Stimulated activated CD8-positive, alpha-beta memory T cell treated with anti-CD3 and anti-CD28 coated beads, Interleukin-4, amount 100 ng/mL, for 4 hours (primary cell): ENCODE results near the gene CYP26B1.

Experiments
- DNase-seq, 2 donors: peaks; one replicate each; pipeline ENCODE4 v3.0.0-alpha.2; 2020; ENCODE audit warnings: low read depth in 2 of 2, low spot score in 1 of 2

CYP26B1 gene

DNA sequence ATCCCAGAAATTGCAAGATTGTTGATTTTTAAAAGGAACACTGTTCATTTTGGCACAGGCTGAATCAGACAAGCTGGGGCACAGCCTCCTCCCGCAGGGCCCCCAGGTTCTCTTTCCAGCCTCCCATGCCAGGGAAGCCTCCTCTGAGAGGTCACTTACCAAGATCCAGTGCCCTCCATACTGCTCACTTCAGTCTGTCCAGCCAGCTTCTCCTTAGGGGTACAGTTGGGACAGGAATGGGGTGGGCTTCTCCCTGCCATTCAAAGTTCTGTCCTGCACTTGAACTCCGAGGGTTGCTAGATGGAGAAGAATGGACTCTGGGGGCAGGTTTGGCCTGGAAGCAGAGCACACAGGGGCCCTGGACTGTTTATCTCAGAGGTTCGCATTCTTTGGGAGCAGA, 7.5 kb upstream of the CYP26B1 start:
- DNase-seq = no peak

DNA sequence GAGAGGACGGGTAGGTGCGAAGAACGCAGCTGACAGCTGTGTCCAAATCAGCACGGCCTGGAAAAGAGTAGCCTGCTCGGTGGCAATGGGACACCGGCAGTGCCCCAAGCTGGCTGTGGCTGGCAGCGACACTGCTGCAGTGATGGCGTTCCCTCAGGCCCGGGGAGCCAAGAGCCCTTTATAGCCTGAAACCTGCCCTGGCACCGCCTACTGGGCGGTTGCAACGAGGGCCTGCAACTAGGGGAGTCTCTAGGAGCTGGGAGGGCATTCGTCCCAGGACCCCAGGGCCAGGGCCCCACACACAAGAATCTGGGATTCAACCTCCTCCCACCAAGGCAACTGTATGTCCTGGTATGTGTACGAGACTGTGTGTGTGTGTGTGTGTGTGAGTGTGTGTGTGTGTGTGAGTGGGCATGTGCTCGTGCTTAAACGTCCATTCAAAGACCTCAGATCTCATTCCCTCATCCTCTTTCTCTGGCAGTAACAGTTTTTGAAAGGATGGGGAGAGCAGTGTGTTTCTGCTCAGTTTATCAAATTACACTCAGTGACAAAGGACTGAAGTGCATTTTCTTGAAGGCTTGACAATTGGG, 6.8 kb upstream of the CYP26B1 start:
- DNase-seq = no peak

DNA sequence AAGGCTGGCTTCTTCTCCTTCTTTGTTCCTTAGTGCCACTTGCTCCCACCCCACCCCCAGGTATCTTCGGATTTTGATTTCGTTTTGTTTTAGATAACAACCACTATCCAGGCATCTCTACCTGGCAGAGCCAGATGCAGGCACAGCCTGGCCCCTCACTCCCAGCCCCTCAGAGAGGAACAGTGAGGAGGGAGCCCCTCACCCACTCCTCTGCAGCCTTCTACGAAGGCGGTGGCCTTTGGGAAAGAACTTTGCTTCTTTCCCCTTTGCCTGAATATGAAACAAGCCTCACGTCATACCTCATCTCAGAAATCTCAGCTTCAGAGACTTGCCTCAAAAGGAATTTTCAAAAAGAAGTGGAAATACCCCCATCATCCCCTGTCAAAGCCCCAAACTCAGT, 6.3 kb upstream of the CYP26B1 start:
- DNase-seq = no peak

DNA sequence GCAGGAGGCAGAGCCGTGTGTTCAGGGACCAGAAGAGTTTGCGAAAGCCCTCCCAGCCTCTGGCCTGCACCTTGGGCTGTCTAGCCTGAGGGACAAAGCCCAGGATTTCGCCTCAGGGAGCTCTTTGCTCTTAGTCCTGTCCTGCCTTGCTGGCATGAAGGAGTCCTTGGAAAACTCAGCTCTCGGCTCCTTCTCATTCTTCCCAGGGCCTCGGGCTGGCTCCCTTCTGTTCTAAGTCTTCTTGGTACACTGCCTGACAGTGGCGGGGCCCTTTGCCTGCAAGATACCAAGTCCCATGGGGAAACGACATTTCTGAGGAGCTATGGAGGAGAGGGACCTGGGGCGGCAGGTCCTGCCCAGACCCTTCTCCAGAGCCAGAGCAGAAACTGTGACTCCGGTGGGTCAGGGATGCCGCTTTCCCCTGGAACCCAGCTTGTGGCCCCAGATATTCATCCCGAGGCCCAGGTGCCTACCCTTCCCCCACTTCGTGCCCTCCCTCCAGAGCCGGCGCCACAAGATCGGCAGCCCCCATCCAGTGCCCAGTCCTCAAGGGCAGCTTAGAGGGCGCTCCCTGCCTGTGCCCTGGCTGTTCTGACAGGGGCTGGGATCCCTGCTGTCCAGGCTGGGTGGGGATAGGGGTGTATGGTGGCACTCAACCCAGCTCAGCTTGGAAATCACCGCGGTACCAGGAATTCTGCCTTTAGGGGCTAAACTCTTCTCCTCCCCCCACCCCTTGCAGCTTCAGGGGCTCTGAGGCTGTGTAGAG, 5.5 kb upstream of the CYP26B1 start:
- no peak for DNase-seq

DNA sequence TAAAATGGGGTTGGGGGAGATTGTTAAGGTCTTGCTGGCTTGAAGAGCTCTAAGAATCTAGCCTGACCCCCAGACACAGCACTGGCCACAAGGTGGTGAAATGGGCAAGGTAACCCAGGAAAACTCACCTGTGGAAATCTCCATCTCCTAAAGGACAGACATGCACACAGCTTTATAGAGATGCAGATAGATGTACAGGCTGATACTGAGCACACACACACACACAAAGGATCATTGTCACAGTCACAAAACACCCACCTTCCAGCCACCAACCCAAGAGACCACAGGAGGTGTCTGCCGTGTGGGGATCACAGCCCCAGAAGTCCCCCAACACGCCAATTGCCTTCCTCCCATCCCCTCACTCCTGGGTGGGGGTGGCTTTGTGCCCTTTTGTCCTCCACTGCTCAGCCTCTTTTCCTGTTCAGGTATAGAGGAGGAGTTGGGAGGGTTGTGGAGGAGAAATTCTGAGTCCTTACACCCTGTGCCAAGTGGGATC, 3.2 kb upstream of the CYP26B1 start:
- DNase-seq = no peak

DNA sequence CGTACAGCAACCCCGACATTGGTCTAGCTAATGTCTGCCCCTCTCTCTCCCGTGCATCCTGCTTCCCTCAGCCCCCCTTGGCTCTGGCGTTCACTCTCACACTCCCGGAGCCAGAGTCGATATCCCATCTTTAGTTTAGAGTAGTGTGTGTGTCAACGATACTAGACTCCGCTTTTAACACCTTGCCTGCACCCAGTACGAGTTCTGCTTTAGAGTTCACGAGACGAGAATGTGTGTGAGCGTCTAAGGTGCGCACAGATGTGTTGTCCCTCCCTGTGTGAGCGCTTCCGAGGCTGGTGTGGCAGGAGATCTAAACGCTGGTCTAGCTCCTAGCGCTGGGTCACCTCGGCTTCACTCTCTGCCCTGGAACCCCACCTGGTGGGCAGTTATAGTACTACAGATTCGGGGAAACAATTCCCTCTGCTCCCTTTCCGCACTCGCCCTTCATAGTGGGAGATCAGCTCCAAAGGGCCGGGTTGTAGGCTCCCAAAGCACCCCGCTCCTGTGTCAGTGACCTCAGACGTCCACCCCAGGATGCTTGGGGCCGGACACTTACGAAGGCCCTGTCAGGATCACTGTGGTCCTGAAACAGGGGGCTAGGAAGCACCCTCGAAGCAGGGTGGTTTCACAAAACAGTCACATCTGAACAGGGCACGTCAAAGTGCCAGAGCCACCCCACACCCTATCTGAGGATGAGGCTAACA, 2.6 kb upstream of the CYP26B1 start:
- DNase-seq = peak in 1 of 2 donors; percentile 37

DNA sequence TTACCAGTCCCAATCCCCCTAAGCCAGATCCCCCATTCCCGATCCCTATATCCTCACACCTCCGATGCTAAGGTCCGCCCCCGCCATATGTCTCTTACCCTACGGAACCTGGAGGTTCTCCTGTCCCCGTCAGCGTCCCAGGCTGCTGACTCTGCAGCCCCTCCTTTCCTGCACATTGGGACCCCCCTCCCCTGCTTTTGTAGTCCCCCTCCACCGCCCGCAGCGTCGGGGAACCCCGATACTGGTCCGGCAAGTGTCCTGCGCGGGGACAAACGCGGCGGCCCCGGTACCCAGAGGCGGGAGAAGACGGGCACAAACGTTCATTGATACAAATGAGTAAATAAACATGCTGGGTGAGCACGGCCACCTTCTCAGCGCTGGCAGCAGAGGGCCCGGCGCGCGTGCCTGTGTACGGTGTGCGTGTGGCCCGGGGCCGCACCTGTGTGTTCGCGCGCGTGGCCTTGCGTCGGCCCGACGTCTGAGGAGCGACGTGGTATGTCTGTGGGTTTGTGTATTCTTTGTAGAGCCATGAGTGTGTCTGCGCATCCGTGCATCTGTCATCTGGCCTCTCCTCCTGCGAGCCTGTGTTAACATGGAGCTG, 2.0 kb upstream of the CYP26B1 start:
- DNase-seq = no peak

DNA sequence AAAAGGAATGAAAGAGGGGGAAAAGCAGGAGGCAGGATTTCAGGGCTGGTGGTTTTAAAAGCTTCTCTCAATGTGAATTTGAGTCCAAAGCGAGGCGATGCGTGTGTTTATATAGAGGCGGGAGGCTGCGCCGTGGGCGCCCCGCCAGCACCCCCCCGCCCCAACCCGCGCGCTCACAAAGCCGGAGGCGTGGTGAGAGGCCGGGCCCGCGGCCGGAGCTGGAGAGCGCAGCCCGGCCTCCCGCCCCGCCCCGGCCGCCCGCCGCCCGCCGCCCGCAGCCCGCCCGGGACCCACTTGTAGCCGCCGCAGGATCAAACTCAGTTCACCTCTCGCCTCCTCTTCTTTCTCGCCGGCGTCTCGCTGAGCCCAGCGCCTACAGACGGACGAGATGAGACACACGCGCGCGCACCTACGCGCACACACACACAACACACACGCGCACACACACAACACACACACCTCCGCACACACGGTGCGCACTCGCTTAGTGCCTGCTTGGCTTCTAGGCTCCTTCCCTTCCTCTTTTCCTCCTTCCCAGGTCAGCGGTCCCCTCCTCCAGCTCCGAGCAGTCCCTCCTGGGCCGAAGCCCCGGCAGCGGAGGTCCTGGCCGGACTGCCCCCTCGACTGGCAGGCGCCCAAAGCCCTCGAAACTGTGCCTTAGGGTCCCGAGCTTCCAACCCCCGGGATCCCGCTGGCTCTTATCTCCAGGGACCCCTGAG, 1.3 kb upstream of the CYP26B1 start:
- no peak for DNase-seq

DNA sequence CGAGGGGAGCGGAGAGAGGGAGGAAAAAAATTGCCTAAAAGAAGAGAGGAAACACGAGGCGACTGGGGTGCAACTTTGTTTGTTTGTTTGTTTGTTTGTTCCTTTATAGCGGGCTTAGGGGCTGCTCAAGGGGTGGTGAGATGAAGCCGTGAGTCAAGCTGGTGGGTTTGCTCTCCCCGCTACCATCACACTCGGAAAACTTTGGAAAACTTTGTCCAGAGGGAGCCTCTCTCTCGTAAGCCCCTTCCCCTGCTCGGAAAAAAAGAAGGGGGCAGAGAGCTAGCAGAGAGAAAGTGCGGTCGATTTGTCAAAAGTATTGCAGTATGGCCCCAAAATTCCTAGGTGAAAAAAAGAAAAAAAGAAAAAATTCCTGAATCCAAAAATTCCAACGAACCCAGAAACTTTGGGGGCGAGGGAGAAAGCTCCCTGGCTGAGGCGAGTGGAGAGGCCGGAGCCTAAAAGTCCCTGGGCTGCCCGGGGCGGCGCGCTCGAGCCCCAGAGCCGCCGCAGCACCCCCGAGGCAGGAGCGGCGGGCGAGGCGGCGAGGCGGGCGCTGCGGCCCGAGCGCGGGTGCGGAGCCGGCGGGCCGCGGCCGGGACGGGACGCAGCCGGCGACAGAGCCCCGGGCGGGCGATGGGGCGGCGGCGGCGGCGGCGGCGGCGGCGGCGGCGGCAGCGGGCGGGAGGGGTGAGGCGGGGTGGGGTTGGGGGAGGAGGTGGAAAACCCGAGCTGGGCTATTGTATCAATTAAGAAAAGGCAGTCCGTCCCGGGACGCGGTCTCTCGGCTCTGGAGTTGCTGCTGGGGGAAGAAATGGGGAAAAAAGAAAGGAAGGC, 558 bp upstream of the CYP26B1 start:
- no peak for DNase-seq

DNA sequence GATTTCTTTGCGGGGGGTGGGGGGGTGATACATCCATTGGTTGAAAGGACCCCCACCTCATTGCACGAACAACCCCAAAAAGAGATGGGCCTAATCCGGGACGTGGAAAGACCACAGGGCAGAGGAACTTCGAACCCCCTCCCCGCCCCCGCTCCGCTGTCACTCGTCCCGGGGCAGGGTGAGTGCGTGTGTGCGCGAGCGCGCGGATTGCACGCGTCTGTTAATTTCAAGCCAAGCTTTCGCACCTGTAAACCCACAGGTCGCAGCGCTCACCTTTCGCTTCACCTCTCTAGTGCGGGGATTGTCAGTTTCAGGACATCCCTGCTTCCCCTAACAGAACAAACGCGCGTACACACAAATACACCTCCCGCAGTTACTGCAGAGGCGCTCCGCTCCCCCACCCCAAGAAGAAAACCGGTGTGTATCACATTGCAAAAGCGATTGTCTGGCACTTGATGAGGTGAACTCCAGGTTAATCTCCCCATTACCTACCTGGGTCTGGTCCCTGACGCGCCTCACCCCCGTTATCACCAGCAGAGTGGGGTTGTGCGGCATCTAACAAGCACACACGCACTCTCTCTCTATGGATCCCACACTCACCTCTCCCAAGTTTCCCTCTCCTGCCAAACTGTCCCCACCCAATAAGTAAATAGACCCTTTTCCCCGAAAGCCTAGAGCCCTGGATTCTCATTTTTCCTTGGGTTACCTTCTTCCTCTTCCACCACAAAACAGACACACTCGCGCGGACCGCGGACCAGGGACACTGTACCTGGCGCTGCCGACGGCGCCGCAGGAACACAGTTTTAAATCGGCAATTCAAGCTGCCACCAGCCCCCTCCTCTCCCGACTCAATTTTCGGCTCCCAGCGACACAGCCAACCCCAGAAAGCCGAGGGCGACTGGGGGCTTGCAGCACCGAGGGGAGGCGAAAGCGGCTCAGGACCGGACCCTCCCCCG, 1.0 kb downstream of the CYP26B1 start:
- no peak for DNase-seq

DNA sequence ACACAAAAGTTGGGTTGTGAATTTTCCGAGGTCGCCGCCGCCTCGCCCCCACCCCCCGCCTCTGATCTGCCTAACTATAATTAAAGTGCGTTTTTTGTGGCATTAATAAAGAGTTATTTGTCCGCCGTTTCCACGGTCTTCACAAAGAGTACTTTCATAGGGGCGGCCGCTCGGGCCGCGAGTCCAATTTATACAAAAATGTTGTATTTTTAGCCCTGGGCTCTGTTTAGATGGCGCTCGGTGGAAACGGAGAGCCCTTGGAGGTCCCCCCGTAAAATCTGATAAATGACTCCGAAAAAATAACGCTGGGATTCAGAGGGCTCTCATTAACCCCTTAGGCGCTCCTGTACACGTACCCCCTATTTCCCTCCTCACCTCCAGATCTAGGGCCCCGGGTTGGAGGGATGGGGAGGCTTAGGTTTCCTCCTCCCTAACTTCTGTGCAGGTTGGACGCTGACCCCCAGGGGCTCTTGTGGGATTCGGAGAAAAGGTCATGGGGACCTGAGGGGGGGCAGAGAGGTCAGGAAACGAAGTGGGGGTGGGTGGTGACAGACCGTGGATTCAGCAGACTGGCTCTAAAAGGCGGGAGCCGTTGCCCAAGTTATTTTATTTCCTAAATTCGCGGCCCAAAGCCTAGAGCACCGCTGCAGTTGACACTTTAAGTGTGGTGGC, 1.9 kb downstream of the CYP26B1 start:
- no peak for DNase-seq

DNA sequence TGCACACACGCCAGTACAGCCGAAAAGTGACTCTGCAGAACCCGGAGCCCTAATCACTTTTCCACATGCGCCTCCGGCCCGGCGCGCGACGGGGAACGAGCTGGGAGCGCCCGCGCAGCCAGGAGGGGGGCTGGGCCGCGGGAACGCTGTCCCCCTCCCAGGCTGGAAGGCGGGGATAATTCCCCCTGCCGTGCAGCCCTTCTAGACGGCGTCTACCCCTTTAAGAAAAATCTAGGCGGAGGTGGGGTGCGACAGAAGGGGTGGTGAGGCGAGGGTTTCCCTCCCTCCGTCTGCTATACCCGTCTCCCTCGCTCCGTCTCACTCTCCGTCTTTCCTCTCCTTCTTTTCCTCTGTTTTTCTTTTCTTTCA, 2.4 kb downstream of the CYP26B1 start:
- DNase-seq = no peak

DNA sequence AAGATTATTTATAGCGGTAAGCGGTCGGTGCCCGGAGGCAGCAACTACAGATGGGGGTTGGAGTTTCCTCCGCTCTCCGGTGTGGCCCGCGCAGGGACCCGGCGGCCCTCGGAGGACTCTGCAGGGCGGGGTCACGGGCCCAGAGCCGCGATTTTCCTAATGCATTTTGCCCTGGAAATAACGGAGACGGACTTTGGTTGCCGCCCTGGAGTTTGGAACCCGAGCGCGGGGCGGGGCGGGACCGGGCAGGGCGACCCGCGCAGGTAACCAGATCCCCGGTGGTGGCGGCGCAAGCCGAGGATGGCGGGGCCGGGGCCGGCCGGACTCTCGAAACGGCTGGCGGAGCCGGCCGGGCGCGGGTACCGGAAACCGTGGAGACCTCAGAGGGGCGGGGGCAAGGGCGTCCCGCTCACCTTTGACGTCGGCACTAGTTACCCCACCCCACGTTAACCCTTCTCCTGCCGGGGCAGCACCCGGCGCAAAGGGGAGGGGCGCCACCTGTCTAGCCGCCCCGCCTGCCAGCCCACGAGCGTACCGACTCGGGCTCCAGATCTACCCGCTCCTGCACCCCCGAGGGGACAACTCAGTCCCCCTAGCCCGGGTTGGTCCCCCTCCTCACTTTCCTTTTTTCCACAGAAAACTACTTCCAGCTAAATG, 2.9 kb downstream of the CYP26B1 start:
- no peak for DNase-seq

DNA sequence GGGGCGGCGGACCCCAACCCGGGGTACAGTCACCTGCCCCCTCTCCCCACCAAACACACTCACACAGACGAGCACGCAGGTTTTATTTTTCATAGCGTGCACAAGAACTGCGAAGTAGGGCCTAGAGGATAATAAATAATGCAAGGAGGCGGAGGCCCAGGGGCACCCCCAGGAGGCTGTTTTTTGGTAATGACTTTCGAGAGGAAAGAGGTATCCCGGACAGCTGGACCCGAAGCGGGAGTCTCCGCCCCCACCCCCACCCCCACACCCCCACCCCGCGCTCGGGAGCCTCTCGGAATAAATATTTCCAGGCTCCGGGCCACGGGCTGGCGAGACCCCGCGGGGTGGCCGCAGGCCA, 3.4 kb downstream of the CYP26B1 start:
- no peak for DNase-seq

DNA sequence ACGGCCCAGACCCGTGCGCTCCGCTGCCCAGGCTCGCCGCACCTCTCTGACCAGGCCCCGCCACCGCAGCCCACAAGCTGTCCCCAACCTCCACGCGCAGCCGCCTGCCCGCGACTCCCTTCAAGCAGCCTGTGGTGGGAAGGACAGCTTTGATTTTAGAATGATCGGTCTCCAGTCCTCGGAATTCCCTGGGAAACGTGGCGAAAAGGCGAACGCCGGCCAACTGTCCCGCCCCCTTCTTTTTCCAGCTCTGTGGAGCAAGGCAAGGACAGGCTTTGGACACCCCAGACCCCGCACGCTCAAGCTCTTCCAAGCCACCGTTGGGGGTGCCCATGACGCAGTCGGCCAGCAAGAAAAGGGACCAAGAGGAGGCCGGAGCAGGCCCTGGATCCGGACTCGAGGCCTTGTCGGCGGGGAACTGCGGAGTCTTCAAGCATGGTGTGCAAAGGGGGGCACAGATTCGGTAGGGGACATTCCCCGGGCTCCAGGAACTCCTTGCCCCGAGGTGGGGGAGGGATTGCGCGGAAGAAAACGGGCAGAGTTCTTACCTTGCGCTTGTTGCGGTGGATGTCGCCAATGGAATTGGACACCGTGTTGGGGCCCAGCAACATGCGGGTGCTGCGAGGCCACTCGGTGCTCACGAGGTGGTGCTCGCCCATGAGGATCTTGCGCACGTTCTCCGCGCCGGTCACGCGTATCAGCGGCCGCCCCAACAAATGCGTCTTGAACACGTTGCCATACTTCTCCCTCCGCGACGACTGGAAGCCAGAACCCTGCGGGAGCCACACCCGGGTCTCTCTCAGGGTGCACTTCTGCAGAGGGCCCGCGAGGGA, 4.0 kb downstream of the CYP26B1 start:
- no peak for DNase-seq

DNA sequence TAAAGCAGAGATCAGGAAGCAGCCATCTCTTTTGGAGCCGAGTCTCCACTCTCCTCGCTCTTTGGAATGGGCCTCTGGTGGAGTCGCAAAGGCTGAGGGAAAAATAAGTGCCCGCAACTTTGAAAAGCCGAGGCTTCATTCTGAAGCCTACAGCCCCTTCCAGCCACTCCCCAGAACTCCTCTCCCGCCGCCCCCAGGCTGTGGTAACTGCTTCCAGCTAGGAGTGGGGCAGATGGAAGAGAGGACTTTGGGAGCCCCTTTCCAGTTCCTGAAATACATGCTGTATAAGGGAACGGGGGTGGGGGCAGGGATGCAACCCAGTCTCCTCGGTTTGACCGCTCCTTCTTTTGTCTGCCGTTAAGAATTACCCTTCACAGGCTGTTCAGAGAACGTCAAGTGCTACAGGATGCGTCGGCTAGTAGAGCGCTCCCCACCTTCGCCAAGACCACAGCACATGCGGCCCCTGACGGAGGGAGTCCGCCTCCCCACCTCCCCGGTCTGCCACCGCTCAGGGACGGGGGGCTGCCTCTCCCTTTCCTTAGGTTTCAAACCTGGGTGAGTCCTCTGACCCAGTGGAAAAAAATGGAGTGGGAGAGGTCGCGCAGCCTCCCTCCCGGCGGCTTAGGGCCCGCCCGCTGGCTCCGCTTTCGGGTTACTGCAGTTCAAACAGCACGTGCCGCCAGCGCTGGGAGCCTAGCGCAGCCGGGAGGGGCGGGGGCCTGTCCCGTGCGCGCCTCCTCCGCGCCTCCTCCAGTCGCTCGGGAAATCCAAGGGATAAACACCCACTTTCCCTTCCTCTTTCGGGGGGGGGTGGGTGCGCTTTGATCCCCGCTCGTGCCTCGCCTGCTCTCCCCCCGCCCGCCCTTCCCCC, 4.9 kb downstream of the CYP26B1 start:
- no peak for DNase-seq
